Measurements from ENCODE around the gene DIRAS3.
A peak's percentile ranks its signal among the peaks of the same experiment; 100 is the strongest.
"Not testable (repeated sequence)": the region's sequence is repeated elsewhere in the genome, so short reads cannot be mapped to it uniquely, and the experiment has no call there.

The DIRAS3 gene

GRCh38 chr1:68010543-68010942 lies 39.9 kb downstream of the DIRAS3 start:
- no peak for TF ChIP-seq CTCF (conservative IDR thresholded peaks at IDR 0.05; ENCODE audit: low read length)
- DNase-seq (ENCODE audit: low read depth): no peak
- no peak overlapping the region for H3K4me3 ChIP-seq (ENCODE audit: low read length)

GRCh38 chr1:68010090-68010489 lies 40.3 kb downstream of the DIRAS3 start:
- peak; percentile 55 for TF ChIP-seq CTCF (conservative IDR thresholded peaks at IDR 0.05; ENCODE audit: low read length)
- peak; percentile 28 for DNase-seq (ENCODE audit: low read depth)
- H3K4me3 ChIP-seq (ENCODE audit: low read length): no peak overlapping the region

GRCh38 chr1:68003626-68004025 lies 46.8 kb downstream of the DIRAS3 start:
- DNase-seq (ENCODE audit: low read depth); H3K4me3 ChIP-seq (ENCODE audit: low read length): not testable (repeated sequence)

- no peak for TF ChIP-seq CTCF (conservative IDR thresholded peaks at IDR 0.05; ENCODE audit: low read length)
- no peak for DNase-seq (ENCODE audit: low read depth)
- H3K4me3 ChIP-seq (ENCODE audit: low read length): no peak overlapping the region
Measured at GRCh38 chr1:68000191-68000590, 50.2 kb downstream of the DIRAS3 start.

GRCh38 chr1:67997746-67998145 lies 52.7 kb downstream of the DIRAS3 start:
- no peak for TF ChIP-seq CTCF (conservative IDR thresholded peaks at IDR 0.05; ENCODE audit: low read length)

More at GRCh38 chr1:67997746-67998145, 52.7 kb downstream of the DIRAS3 start:
- H3K4me3 ChIP-seq (ENCODE audit: low read length): no peak overlapping the region
- no peak for DNase-seq (ENCODE audit: low read depth)
